GM18951 (cell line): ENCODE data around the gene DLG2.

Experiments used
- POLR2A ChIP-seq: IDR thresholded peaks from 4 replicates; pipeline ENCODE4 v1.6.1; 2011; ENCODE audit warnings: mild to moderate bottlenecking; ENCODE audit not compliant: insufficient read length, insufficient read depth; ENCODE audit errors: extremely low read depth
- in situ Hi-C: fragments of 300-500 bp; cut with MboI; formaldehyde crosslinking; loops from one replicate; pipeline ENCODE4 v1.12.0; 2022; ENCODE audit warnings: low sequenced_read_pairs, mixed read lengths, inconsistent platforms; ENCODE audit not compliant: unreplicated experiment

The DLG2 gene

DNA sequence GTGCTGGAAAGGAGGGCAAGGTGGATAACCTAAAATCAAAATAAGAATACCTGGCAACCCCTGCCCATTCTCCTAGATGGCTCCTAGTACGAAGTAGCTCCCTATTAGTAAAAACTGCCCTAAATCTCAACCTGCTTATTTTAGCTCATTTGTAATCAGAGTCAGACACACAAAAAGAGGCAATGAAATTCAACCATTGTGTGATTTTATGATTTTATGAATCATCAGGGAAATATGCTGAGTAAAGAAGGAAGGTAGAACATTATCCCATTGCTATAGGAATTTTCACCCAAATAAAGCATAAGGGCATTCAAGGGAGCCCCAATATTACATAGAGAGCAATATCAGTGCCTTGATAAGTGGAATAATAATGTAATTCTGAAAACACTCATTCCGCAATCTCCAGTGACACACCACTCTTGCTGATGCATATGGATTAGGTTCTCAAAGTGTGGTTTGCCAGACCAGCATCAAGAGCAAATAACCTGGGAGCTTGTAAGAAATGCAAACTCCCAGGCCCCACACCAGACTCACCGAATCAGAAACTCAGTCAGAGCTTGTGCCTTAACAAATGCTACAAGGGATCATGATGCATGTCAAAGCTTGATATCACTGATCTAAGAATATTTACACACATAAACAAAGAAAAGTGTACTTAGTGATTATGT lies 789.6 kb downstream of the DLG2 start:
- in situ Hi-C loops: no loop called here
- TF ChIP-seq POLR2A: no peak

GRCh38 chr11:84836371-84836770 lies 790.8 kb downstream of the DLG2 start:
- no peak for TF ChIP-seq POLR2A
- in situ Hi-C loops: no loop called here

DNA sequence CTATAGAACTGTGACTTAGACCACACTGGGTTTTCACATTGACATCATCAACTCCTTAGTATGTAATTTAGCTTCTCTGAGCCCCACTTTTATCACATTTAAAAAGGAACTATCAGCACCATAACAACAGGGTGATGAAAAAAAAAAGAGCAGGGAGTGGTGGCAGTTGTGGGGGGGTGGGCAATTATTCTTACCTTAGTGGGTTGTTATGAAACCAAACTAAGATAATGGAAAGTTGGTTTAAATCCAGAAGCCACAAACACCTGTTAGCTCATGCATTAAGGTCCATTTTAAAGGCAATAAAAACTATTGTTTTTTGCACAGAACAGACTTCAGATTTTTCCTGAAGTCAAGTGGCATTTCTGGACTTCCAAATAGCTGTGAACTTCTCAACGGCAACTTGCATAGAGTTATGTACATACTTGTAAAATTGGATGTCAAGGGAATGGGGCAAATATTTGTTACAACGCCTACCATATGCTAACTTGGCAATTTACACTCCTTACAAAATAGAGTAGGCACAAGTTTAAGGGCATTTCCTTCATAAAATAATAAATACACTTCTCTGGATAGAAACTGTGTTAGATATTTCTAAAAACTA lies 793.6 kb downstream of the DLG2 start:
- in situ Hi-C loops: no loop called here
- no peak for TF ChIP-seq POLR2A

DNA sequence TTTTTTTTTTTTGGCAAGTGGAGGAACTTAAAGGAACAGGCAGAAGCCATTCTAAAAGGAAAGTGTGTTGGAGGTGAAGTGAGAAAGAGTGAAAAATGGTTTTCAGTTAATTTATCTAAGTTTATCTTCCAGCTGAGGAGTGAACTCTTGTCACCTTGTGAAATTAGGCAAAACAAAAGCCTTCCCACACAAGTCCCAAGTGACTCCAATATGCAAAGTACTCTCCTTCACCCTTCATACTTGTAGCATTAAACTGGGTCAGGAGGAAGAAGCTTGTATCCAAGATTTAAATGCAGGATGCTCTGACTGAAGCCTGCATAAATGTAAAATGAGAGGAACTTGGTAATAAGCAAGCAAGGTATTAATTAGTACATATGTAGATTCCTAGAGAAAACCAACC lies 796.8 kb downstream of the DLG2 start:
- in situ Hi-C loops: no loop called here
- TF ChIP-seq POLR2A: no peak

DNA sequence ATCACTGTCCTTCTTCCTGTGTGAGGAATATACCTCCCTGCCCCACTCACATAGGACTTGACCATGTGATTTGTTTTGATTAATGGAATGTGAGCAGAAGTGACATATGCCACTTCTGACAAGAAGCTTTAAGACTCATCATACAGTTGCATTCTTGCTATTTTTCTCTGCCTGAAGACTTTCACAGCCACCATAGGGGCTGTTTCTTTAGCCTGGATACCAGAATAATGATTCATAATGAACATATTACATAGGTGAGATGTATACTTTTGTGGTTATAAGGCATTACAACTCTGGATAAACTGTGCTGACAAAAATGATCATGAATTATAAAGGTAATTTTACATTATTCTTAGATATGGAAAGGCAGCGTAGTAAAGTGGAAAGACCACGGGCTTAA lies 798.0 kb downstream of the DLG2 start:
- in situ Hi-C loops: no loop called here
- no peak for TF ChIP-seq POLR2A

DNA sequence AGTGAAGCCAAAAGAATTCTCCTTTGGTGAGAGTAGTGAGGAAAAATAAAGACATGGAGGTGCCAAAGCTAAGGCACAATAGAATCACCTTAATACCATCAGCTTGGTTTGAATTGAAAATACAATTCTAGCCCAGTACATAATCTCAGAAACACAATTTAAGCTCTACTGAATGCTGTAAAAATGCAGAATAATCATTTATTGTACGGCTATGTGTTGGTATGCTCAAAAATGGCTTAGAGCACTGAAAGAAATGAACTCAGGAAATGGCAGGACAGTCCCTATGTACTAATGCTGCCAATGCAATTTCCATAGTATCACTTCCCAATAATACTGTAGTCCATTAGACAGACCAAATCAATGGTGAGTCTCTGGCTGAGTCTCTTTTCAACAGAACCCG lies 798.5 kb downstream of the DLG2 start:
- no peak for TF ChIP-seq POLR2A
- in situ Hi-C loops: no loop called here

- TF ChIP-seq POLR2A: no peak
- in situ Hi-C loops: no loop called here
Measured at GRCh38 chr11:84825106-84825660, 802.0 kb downstream of the DLG2 start.

DNA sequence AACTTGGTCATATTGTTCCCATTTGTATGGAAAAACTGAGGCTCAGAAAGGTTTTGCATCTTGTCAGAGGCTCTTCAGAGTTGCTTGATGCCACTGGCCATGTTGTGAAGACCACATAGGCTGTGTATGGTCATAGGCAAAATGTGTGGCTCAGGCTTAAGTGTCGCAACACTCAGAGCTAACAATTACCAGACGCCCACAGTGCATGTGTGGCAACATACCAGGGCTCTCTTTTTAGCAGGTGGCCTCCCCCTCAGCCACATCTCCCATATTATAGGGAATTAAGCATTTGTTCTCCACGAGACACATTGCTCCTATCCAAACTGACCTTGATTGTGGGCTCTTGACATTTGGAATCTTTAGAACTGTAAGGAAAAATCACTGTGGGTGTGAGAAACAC lies 802.5 kb downstream of the DLG2 start:
- TF ChIP-seq POLR2A: no peak
- in situ Hi-C loops: no loop called here

- TF ChIP-seq POLR2A: no peak
- in situ Hi-C loops: no loop called here
Measured at GRCh38 chr11:84819537-84819936, 807.6 kb downstream of the DLG2 start.

DNA sequence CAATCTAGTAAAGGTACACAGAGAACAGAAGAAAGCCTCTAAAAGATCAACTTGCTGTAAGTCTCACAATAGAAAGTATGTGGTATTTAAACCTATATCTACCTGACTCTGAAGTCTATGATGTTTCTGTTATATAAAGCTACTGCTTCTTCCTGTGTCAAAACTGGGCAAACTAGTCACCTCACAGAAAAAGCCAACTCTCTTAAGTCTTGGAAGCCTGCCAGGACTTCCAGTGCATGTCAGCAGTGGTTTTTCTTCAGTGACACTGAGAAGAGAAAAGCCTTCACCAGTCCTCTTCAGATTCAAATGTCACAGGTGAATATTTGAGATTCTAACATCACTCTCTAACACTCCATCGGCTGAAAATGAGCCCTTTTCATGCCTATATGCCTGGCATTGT lies 808.0 kb downstream of the DLG2 start:
- no peak for TF ChIP-seq POLR2A
- in situ Hi-C loops: no loop called here

GRCh38 chr11:84817998-84818397 lies 809.1 kb downstream of the DLG2 start:
- TF ChIP-seq POLR2A: no peak
- in situ Hi-C loops: no loop called here

DNA sequence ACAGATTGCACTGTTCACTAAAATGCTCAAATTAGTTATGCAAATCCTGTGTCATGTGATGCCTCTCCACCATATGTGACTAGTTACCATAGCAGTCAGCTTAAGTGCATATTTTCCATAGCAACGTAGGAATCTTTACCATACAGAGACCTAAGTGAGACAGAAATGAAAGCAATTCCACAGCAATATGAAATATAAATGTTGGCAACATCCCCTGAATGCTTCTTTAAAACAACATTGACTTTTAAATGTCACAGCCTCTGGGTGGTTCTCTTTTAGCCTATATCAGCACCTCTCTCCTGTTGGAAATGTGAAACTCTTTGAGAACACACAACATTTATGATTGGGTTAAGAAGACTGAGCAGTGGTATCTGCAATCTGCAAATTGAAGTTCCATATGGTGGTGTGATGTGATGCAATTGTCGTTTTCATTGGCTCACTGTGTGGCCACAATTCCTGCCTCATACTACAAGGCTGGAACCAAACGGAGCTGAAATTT lies 814.6 kb downstream of the DLG2 start:
- no peak for TF ChIP-seq POLR2A
- in situ Hi-C loops: no loop called here

- in situ Hi-C loops: no loop called here
- TF ChIP-seq POLR2A: no peak
Measured at GRCh38 chr11:84806354-84806753, 820.8 kb downstream of the DLG2 start.

GRCh38 chr11:84804041-84804440 lies 823.1 kb downstream of the DLG2 start:
- in situ Hi-C loops: no loop called here

More at GRCh38 chr11:84804041-84804440, 823.1 kb downstream of the DLG2 start:
- no peak for TF ChIP-seq POLR2A
